AG09309 (cell line): Measurements from ENCODE around the gene DLD.

Experiments used
- DNase-seq: peaks from one replicate; pipeline ENCODE4 v3.0.0-alpha.2; 2010; ENCODE audit warnings: low read depth
- H3K4me3 ChIP-seq: 2 replicates; pipeline ENCODE4 v1.5.1; 2011; ENCODE audit warnings: mild to moderate bottlenecking, low read depth, low read length, moderate library complexity; ENCODE audit not compliant: control insufficient read depth
- CTCF ChIP-seq: IDR thresholded peaks from 2 replicates; pipeline ENCODE4 v1.5.1; 2011; ENCODE audit warnings: mild to moderate bottlenecking, low read depth, low read length, inconsistent platforms; ENCODE audit not compliant: insufficient read depth, control insufficient read depth; ENCODE audit errors: missing control alignments

DLD gene

GRCh38 chr7:107850216-107850615, 40.8 kb upstream of the DLD start:
- DNase-seq: no peak
- TF ChIP-seq CTCF: no peak
- H3K4me3 ChIP-seq: no peak overlapping the region

- no peak for TF ChIP-seq CTCF
- H3K4me3 ChIP-seq: no peak overlapping the region
- no peak for DNase-seq
These were observed 40.3 kb upstream of the DLD start for GRCh38 chr7:107850643-107851042.

- TF ChIP-seq CTCF: no peak
- DNase-seq: no peak
- H3K4me3 ChIP-seq: no peak overlapping the region
These were observed 36.5 kb upstream of the DLD start for GRCh38 chr7:107854454-107854853.

- no peak overlapping the region for H3K4me3 ChIP-seq
- no peak for DNase-seq
- no peak for TF ChIP-seq CTCF
These were observed 36.0 kb upstream of the DLD start for GRCh38 chr7:107854989-107855388.

GRCh38 chr7:107856806-107857540, 34.0 kb upstream of the DLD start:
- no peak for DNase-seq
- no peak for TF ChIP-seq CTCF
- H3K4me3 ChIP-seq: no peak overlapping the region

- H3K4me3 ChIP-seq: no peak overlapping the region
- TF ChIP-seq CTCF: no peak
- DNase-seq: no peak
These were observed 33.5 kb upstream of the DLD start for GRCh38 chr7:107857541-107857912.
